DMS53 treated with DMSO at 0.1 percent for 48 hours (cell line): ENCODE measurements around the gene SH3BGR.
"Not testable (repeated sequence)": the region's sequence is repeated elsewhere in the genome, so short reads cannot be mapped to it uniquely, and the experiment has no call there.

ENCODE experiments used
- DNase-seq: peaks from one replicate; lab custom pipeline; 2025; ENCODE audit not compliant: unreplicated experiment; lab: John Stamatoyannopoulos, UW

Gene SH3BGR

GRCh38 chr21:39451332-39452206 is at the start of gene SH3BGR:
SH3BGR (plus strand) TSS chr21:39451970; CDS start chr21:39452097, 127 bp downstream.
- no peak for DNase-seq

GRCh38 chr21:39406065-39406464 is 45.7 kb upstream of the SH3BGR start:
- DNase-seq = no peak

- not testable (repeated sequence) for DNase-seq
Measured at GRCh38 chr21:39419204-39419603, 32.6 kb upstream of the SH3BGR start.

GRCh38 chr21:39422527-39423241 is 29.1 kb upstream of the SH3BGR start:
- DNase-seq = no peak

GRCh38 chr21:39429445-39429844 is 22.3 kb upstream of the SH3BGR start:
- no peak for DNase-seq

GRCh38 chr21:39430016-39430415 is 21.8 kb upstream of the SH3BGR start:
- no peak for DNase-seq

- DNase-seq = no peak
Measured at GRCh38 chr21:39430457-39430856, 21.3 kb upstream of the SH3BGR start.

- DNase-seq = no peak
Measured at GRCh38 chr21:39430954-39431353, 20.8 kb upstream of the SH3BGR start.

GRCh38 chr21:39434950-39435349 is 16.8 kb upstream of the SH3BGR start:
- DNase-seq = no peak

- no peak for DNase-seq
Measured at GRCh38 chr21:39439232-39439631, 12.5 kb upstream of the SH3BGR start.

GRCh38 chr21:39441502-39442475 is 10.0 kb upstream of the SH3BGR start:
- peak; percentile 12 for DNase-seq

GRCh38 chr21:39444421-39445180 is 7.2 kb upstream of the SH3BGR start:
- no peak for DNase-seq

- peak; percentile 58 for DNase-seq
Measured at GRCh38 chr21:39445321-39446269, 6.2 kb upstream of the SH3BGR start, which contains the start of gene LCA5L. LCA5L (minus strand) TSS chr21:39445778; CDS start chr21:39428493, 17,285 bp downstream.

GRCh38 chr21:39447264-39447663 is 4.5 kb upstream of the SH3BGR start:
- DNase-seq = no peak

GRCh38 chr21:39452207-39452969 is 618 bp downstream of the SH3BGR start:
- peak; percentile 10 for DNase-seq

- no peak for DNase-seq
Measured at GRCh38 chr21:39452970-39453342, 1.2 kb downstream of the SH3BGR start.

GRCh38 chr21:39453571-39454179 is 1.9 kb downstream of the SH3BGR start:
- DNase-seq = no peak
